ENCODE data around the gene SAFB2.

Gene SAFB2

DNA sequence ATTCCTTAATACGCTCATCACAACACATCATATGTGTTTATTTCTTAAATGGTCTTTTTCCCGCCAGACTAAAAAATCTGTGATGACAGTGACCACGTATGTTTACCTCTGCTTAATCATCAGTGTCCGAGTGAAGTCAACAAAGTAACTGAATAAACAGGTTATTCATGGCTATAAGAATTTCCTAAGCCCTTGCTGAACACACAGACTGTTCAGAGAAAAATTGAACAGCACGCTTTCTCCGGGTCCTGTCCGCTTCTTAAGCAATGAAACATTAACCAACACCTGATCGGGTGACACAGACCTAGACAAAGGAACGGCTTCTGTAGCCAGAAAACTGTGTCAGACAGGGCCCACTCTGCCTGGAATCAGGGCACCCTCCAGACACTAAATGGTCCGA is 14.3 kb downstream of the SAFB2 start (continued):
- TF ChIP-seq, protein P1, sequence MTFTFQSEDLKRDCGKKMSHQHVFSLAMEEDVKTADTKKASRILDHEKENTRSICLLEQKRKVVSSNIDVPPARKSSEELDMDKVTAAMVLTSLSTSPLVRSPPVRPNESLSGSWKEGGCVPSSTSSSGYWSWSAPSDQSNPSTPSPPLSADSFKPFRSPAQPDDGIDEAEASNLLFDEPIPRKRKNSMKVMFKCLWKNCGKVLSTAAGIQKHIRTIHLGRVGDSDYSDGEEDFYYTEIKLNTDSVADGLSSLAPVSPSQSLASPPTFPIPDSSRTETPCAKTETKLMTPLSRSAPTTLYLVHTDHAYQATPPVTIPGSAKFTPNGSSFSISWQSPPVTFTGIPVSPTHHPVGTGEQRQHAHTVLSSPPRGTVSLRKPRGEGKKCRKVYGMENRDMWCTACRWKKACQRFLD (tag by site-specific recombination; IDR thresholded peaks at IDR 0.05), result no peak

GRCh38 chr19:5607318-5608275 is 15.0 kb downstream of the SAFB2 start:
- Histone ChIP-seq H3K4me3 (ENCODE audit: low read depth, low read length) (no peak overlapping the region), H3K9me3 (ENCODE audit: control insufficient read depth, insufficient read depth, low read depth, low read length) (no peaks in the 10 kb centered on the region), H3K36me3 (ENCODE audit: control insufficient read depth in 2 of 2, insufficient read depth in 1 of 2, low read length in 2 of 2) (peaks cover 69 to 93% of the 10 kb centered on the region in 2 experiments), H3K27ac (ENCODE audit: extremely low read depth, low read depth, low read length) (no peak overlapping the region), H3K4me1 (ENCODE audit: control insufficient read depth, insufficient read depth, low read length) (no peaks in the 10 kb centered on the region)
- POLR2A ChIA-PET, result interaction anchor here (1.2 kb wide), 1 partner anchor 15 kb away, joined by 3 read pairs; the partner anchor contains the start of genes SAFB and SAFB2
- TF ChIP-seq GLI4 (tag by site-specific recombination; IDR thresholded peaks at IDR 0.05) (no peak), ZBTB10 (tag by site-specific recombination; IDR thresholded peaks at IDR 0.05) (no peak), ZFP3 (tag by site-specific recombination; IDR thresholded peaks at IDR 0.05; ENCODE audit: low read depth) (no peak), ZNF10 (tag by site-specific recombination; IDR thresholded peaks at IDR 0.05) (no peak), ZNF585B (tag by site-specific recombination; IDR thresholded peaks at IDR 0.05) (no peak), OVOL3 (tag by site-specific recombination; IDR thresholded peaks at IDR 0.05) (no peak), ZNF146 (tag by site-specific recombination; IDR thresholded peaks at IDR 0.05) (no peak), FEZF1 (tag by site-specific recombination; IDR thresholded peaks at IDR 0.05) (no peak), ZNF571 (tag by site-specific recombination; IDR thresholded peaks at IDR 0.05) (no peak), ZNF560 (tag by site-specific recombination; IDR thresholded peaks at IDR 0.05; ENCODE audit: borderline replicate concordance) (no peak), REPIN1 (tag by site-specific recombination; IDR thresholded peaks at IDR 0.05; ENCODE audit: low read depth) (no peak), ZSCAN23 (tag by site-specific recombination; IDR thresholded peaks at IDR 0.05) (no peak), ZNF174 (tag by site-specific recombination; IDR thresholded peaks at IDR 0.05) (no peak), OSR2 (tag by site-specific recombination; IDR thresholded peaks at IDR 0.05) (no peak), ZNF785 (tag by site-specific recombination; IDR thresholded peaks at IDR 0.05) (no peak), ZBTB48 (tag by site-specific recombination; IDR thresholded peaks at IDR 0.05) (no peak), ZNF169 (tag by site-specific recombination; IDR thresholded peaks at IDR 0.05) (no peak), SCRT1 (tag by site-specific recombination; IDR thresholded peaks at IDR 0.05; ENCODE audit: borderline replicate concordance) (no peak)
- TF ChIP-seq, protein P2, sequence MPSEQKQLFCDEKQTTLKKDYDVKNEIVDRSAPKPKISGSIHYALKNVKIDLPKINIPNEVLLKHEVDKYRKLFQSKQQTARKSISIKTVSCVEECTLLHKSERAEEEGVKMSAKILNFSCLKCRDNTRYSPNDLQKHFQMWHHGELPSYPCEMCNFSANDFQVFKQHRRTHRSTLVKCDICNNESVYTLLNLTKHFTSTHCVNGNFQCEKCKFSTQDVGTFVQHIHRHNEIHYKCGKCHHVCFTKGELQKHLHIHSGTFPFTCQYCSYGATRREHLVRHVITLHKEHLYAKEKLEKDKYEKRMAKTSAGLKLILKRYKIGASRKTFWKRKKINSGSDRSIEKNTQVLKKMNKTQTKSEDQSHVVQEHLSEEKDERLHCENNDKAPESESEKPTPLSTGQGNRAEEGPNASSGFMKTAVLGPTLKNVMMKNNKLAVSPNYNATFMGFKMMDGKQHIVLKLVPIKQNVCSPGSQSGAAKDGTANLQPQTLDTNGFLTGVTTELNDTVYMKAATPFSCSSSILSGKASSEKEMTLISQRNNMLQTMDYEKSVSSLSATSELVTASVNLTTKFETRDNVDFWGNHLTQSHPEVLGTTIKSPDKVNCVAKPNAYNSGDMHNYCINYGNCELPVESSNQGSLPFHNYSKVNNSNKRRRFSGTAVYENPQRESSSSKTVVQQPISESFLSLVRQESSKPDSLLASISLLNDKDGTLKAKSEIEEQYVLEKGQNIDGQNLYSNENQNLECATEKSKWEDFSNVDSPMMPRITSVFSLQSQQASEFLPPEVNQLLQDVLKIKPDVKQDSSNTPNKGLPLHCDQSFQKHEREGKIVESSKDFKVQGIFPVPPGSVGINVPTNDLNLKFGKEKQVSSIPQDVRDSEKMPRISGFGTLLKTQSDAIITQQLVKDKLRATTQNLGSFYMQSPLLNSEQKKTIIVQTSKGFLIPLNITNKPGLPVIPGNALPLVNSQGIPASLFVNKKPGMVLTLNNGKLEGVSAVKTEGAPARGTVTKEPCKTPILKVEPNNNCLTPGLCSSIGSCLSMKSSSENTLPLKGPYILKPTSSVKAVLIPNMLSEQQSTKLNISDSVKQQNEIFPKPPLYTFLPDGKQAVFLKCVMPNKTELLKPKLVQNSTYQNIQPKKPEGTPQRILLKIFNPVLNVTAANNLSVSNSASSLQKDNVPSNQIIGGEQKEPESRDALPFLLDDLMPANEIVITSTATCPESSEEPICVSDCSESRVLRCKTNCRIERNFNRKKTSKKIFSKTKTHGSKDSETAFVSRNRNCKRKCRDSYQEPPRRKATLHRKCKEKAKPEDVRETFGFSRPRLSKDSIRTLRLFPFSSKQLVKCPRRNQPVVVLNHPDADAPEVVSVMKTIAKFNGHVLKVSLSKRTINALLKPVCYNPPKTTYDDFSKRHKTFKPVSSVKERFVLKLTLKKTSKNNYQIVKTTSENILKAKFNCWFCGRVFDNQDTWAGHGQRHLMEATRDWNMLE (tag by site-specific recombination; conservative IDR thresholded peaks at IDR 0.05; ENCODE audit: low read depth), result no peak
- CTCF ChIA-PET, result no interaction called here
